Measurements from ENCODE around the gene ACSF3. TPM values are rescaled to one million over a fixed set of nuclear protein-coding genes. Genes with fewer than 3 reads are reported as not detected.

Gene ACSF3
- total RNA-seq, 1 experiment from 2014 or later = 74.5 TPM

DNA sequence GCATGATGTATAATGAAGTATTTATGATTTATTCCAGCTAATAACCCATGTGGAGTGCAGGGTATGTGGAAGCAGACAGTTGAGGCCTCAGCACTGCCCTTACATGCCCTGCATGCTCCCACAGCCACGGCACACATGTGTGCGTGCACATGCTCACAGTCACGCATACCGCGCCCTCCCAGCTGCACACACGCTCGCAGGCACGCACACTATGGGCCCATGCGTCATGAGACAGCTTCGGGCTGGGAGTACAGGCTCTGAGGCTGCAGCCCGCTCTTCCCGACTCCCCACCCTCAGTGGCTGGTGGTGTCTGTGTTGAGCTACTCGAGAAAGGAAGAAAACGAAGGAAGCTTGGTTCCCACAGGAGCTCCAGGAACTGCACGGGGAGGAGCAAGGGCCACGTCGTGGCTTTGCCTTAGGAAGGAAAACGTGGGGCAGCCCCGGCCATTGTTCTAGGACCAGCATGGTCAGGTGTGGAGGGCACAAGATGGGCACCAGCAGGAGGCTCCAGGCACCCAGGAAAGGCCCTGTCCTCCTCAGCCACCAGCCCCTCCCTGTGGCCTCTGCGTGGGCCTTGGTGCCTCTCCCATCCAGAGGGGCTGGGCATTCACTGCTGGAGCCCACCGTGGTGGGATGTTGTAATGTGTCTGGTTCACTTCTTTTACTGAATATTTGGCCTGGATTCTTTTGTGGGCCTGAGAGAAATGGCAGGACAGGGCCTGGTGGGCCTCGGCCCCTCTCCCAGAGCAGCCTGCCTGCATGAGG lies 50.4 kb downstream of the ACSF3 start:
- POLR2A ChIA-PET = no interaction called here
- TF ChIP-seq EZH2 (IDR thresholded peaks at IDR 0.05) (no peak), POLR2A (IDR thresholded peaks at IDR 0.05; ENCODE audit: borderline replicate concordance, extremely low read depth, insufficient read depth, insufficient read length) (no peak), EZH2phosphoT487 (IDR thresholded peaks at IDR 0.05; ENCODE audit: borderline replicate concordance) (no peak), CBX3 (IDR thresholded peaks at IDR 0.05; ENCODE audit: low read depth) (no peak), ZFX (IDR thresholded peaks at IDR 0.05) (no peak), ELF1 (IDR thresholded peaks at IDR 0.05; ENCODE audit: borderline replicate concordance, low read depth) (no peak), SIN3A (IDR thresholded peaks at IDR 0.05; ENCODE audit: low read depth) (no peak)
- TF ChIP-seq, protein P1, sequence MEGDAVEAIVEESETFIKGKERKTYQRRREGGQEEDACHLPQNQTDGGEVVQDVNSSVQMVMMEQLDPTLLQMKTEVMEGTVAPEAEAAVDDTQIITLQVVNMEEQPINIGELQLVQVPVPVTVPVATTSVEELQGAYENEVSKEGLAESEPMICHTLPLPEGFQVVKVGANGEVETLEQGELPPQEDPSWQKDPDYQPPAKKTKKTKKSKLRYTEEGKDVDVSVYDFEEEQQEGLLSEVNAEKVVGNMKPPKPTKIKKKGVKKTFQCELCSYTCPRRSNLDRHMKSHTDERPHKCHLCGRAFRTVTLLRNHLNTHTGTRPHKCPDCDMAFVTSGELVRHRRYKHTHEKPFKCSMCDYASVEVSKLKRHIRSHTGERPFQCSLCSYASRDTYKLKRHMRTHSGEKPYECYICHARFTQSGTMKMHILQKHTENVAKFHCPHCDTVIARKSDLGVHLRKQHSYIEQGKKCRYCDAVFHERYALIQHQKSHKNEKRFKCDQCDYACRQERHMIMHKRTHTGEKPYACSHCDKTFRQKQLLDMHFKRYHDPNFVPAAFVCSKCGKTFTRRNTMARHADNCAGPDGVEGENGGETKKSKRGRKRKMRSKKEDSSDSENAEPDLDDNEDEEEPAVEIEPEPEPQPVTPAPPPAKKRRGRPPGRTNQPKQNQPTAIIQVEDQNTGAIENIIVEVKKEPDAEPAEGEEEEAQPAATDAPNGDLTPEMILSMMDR (IDR thresholded peaks at IDR 0.05 in 2 of 3, conservative IDR thresholded peaks at IDR 0.05 in 1 of 3; ENCODE audit: borderline replicate concordance in 1 of 3, insufficient read depth in 1 of 3, low read depth in 2 of 3, low read length in 2 of 3) = no peak
- TF ChIP-seq, protein P2, sequence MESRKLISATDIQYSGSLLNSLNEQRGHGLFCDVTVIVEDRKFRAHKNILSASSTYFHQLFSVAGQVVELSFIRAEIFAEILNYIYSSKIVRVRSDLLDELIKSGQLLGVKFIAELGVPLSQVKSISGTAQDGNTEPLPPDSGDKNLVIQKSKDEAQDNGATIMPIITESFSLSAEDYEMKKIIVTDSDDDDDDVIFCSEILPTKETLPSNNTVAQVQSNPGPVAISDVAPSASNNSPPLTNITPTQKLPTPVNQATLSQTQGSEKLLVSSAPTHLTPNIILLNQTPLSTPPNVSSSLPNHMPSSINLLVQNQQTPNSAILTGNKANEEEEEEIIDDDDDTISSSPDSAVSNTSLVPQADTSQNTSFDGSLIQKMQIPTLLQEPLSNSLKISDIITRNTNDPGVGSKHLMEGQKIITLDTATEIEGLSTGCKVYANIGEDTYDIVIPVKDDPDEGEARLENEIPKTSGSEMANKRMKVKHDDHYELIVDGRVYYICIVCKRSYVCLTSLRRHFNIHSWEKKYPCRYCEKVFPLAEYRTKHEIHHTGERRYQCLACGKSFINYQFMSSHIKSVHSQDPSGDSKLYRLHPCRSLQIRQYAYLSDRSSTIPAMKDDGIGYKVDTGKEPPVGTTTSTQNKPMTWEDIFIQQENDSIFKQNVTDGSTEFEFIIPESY (IDR thresholded peaks at IDR 0.05; ENCODE audit: extremely low read depth, insufficient replicate concordance, low read length) = no peak
- no peaks in the 10 kb centered on the region for H3K9me2 ChIP-seq (ENCODE audit: insufficient read depth)
- intact Hi-C loops (cut with micrococcal nuclease) = no loop called here
- no peak overlapping the region for H3K9ac ChIP-seq (ENCODE audit: low read length)
- no peak overlapping the region for H3K4me2 ChIP-seq (ENCODE audit: low read length)
- RAD21 ChIA-PET (ENCODE audit: low non-redundant PET in 1 of 2, low total read pairs in 2 of 2, uncharacterized antibody in 2 of 2, unreplicated experiment in 2 of 2) = no interaction called here
- no peak overlapping the region for H3K4me3 ChIP-seq (replicated peaks in 1 of 2; ENCODE audit: low read depth in 1 of 2, low read length in 2 of 2)
- DNase-seq (ENCODE audit: low read depth, low spot score) (no peak), ATAC-seq (no peak)
- H3K79me2 ChIP-seq (ENCODE audit: insufficient read depth, low read length) = no peaks in the 10 kb centered on the region
- no peak overlapping the region for H2AFZ ChIP-seq (ENCODE audit: low read depth, low read length, poor library complexity, severe bottlenecking)
- no TSS peak for BruUV-seq (replicated peaks)
- peak overlapping the region; percentile 9; the same call in 1 of the 2 replicates for H3K27ac ChIP-seq (ENCODE audit: low read depth, low read length)
- peaks cover 12 to 19% of the 10 kb centered on the region in 2 experiments for H3K36me3 ChIP-seq (ENCODE audit: control insufficient read depth in 1 of 2, insufficient read depth in 2 of 2, low read length in 2 of 2)
- no peaks in the 10 kb centered on the region for H3K27me3 ChIP-seq (ENCODE audit: insufficient read depth, low read length)
- peaks cover 0 to 10% of the 10 kb centered on the region in 2 experiments; a peak in 1 of 4 replicates for H3K9me3 ChIP-seq (ENCODE audit: control insufficient read depth in 1 of 2, insufficient read depth in 1 of 2, low read depth in 1 of 2, low read length in 2 of 2)
- CTCF ChIA-PET = no interaction called here
- no peaks in the 10 kb centered on the region for H4K20me1 ChIP-seq (ENCODE audit: insufficient read depth)
- no peaks in the 10 kb centered on the region for H3K4me1 ChIP-seq (ENCODE audit: control insufficient read depth in 1 of 2, insufficient read depth in 2 of 2, low read length in 2 of 2)
